SK-N-SH (cell line): Measurements from ENCODE around the gene THY1. TPM values are rescaled to one million over a fixed set of nuclear protein-coding genes. Genes with fewer than 3 reads are reported as not detected.

ENCODE experiments used
- CTCF ChIA-PET: fragments of 300-600, 350-600 bp; formaldehyde crosslinking; extraction: SDS; loops from one replicate; lab custom pipeline; 2021; lab: Yijun Ruan, JAX
- POLR2A ChIA-PET: fragments of 350-600 bp; sonication (Branson Sonifier 250); formaldehyde crosslinking; extraction: SDS; loops from one replicate; lab custom pipeline; 2020; ENCODE audit warnings: antibody characterized with exemption, inconsistent platforms; lab: Yijun Ruan, JAX
- DNase-seq: peaks from one replicate; pipeline ENCODE4 v3.0.0; 2012
- H2AFZ ChIP-seq: fragments of 200-600 bp; sonication (generic); 2 replicates; pipeline ENCODE4 v1.8.1; 2016; ENCODE audit warnings: antibody characterized with exemption, mild to moderate bottlenecking, low read depth
- H3F3A ChIP-seq: fragments of 200-600 bp; sonication (generic); replicated peaks from 2 replicates; pipeline ENCODE3; 2016; ENCODE audit warnings: antibody characterized with exemption, mild to moderate bottlenecking; ENCODE audit not compliant: insufficient read depth
- H3K27ac ChIP-seq, 2 experiments: fragments of 200-500 bp in 1 of 2; fragments of 200-600 bp in 1 of 2; sonication (Bioruptor generic) in 1 of 2; sonication (generic), shearing (Covaris generic) in 1 of 2; 2 replicates each; pipeline versions ENCODE4 v1.5.1 to v1.6.1; 2014 to 2016; ENCODE audit warnings: low read depth in 2 of 2, inconsistent platforms in 1 of 2, low read length in 1 of 2, mild to moderate bottlenecking in 1 of 2, mixed read lengths in 1 of 2
- H3K27me3 ChIP-seq: fragments of 200-600 bp; sonication (generic), shearing (Covaris generic); 2 replicates; pipeline ENCODE4 v1.6.1; 2016; ENCODE audit warnings: mixed run types; ENCODE audit not compliant: insufficient read depth
- H3K36me3 ChIP-seq, 2 experiments: fragments of 200-500 bp in 1 of 2; fragments of 200-600 bp in 1 of 2; sonication (Bioruptor generic) in 1 of 2; sonication (generic) in 1 of 2; replicated peaks in 1 of 2; 2 replicates each; pipeline versions ENCODE3 to v1.5.1; 2014 to 2016; ENCODE audit warnings: low read length in 1 of 2, mild to moderate bottlenecking in 1 of 2; ENCODE audit not compliant: insufficient read depth in 2 of 2, control insufficient read depth in 1 of 2
- H3K4me1 ChIP-seq, 2 experiments: fragments of 200-500 bp in 1 of 2; fragments of 200-600 bp in 1 of 2; sonication (Bioruptor generic) in 1 of 2; sonication (generic), shearing (Covaris generic) in 1 of 2; 2 replicates each; pipeline versions ENCODE4 v1.5.1 to v1.6.1; 2014 to 2016; ENCODE audit warnings: low read depth in 1 of 2, low read length in 1 of 2, mixed run types in 1 of 2; ENCODE audit not compliant: insufficient read depth in 2 of 2, control insufficient read depth in 1 of 2
- H3K4me2 ChIP-seq: fragments of 200-600 bp; sonication (generic), shearing (Covaris generic); 2 replicates; pipeline ENCODE4 v1.6.1; 2017; ENCODE audit warnings: mixed run types
- H3K4me3 ChIP-seq, 2 experiments: fragments of 200-500 bp in 1 of 2; fragments of 200-600 bp in 1 of 2; sonication (Bioruptor generic) in 1 of 2; sonication (generic), shearing (Covaris generic) in 1 of 2; 2 replicates each; pipeline versions ENCODE4 v1.5.1 to v1.8.1; 2014 to 2016; ENCODE audit warnings: low read depth in 2 of 2, inconsistent platforms in 1 of 2, low read length in 1 of 2, mild to moderate bottlenecking in 1 of 2, mixed read lengths in 1 of 2, moderate library complexity in 1 of 2
- H3K79me2 ChIP-seq: fragments of 200-600 bp; sonication (generic); 2 replicates; pipeline ENCODE4 v1.8.1; 2017; ENCODE audit warnings: mild to moderate bottlenecking; ENCODE audit not compliant: insufficient read depth
- H3K9ac ChIP-seq: fragments of 200-600 bp; sonication (generic); 2 replicates; pipeline ENCODE4 v1.6.1; 2017; ENCODE audit warnings: mixed run types
- H3K9me2 ChIP-seq: fragments of 200-600 bp; sonication (generic); 2 replicates; pipeline ENCODE4 v1.6.1; 2017; ENCODE audit warnings: mixed run types
- H3K9me3 ChIP-seq: fragments of 200-600 bp; sonication (generic); 2 replicates; pipeline ENCODE4 v1.6.1; 2017; ENCODE audit warnings: mixed run types, mild to moderate bottlenecking, moderate library complexity
- H4K20me1 ChIP-seq: fragments of 200-600 bp; sonication (generic); 2 replicates; pipeline ENCODE4 v1.6.1; 2017; ENCODE audit warnings: mild to moderate bottlenecking, mixed run types; ENCODE audit not compliant: insufficient read depth
- CHD2 ChIP-seq: fragments of 150-350 bp; IDR thresholded peaks from 2 replicates; pipeline ENCODE4 v1.6.1; 2018; ENCODE audit warnings: low read length; ENCODE audit not compliant: partially characterized antibody
- CTCF ChIP-seq: fragments of 200-600 bp; sonication (generic); IDR thresholded peaks from 2 replicates; pipeline ENCODE4 v1.6.1; 2017; ENCODE audit warnings: antibody characterized with exemption, mild to moderate bottlenecking, moderate library complexity
- ELF1 ChIP-seq: IDR thresholded peaks from 2 replicates; pipeline ENCODE4 v1.4.0; 2012
- EZH2phosphoT487 ChIP-seq: fragments of 200-600 bp; sonication (generic); IDR thresholded peaks from 2 replicates; pipeline ENCODE4 v1.6.1; 2017; ENCODE audit warnings: low read depth, mixed run types, mild to moderate bottlenecking, antibody characterized with exemption, moderate library complexity, borderline replicate concordance
- FOXJ3 ChIP-seq: sonication (generic); formaldehyde crosslinking; IDR thresholded peaks from 2 replicates; pipeline ENCODE4 v1.5.1; 2020; ENCODE audit warnings: mild to moderate bottlenecking, missing genetic modification reagents
- FOXM1 ChIP-seq: IDR thresholded peaks from 2 replicates; pipeline ENCODE4 v1.4.0; 2012; ENCODE audit warnings: low read depth, mild to moderate bottlenecking
- GABPA ChIP-seq: IDR thresholded peaks from 2 replicates; pipeline ENCODE4 v1.4.0; 2012; ENCODE audit warnings: low read depth, mild to moderate bottlenecking
- MAX ChIP-seq: IDR thresholded peaks from 2 replicates; pipeline ENCODE4 v1.4.0; 2012; ENCODE audit warnings: low read depth
- MXI1 ChIP-seq: IDR thresholded peaks from 2 replicates; pipeline ENCODE4 v1.6.1; 2012; ENCODE audit warnings: mild to moderate bottlenecking, low read depth, low read length, improper control_type of control experiment
- RAD21 ChIP-seq: IDR thresholded peaks from 2 replicates; pipeline ENCODE4 v1.6.1; 2012; ENCODE audit warnings: mild to moderate bottlenecking, low read length
- RCOR1 ChIP-seq: fragments of 150-350 bp; IDR thresholded peaks from 2 replicates; pipeline ENCODE4 v1.6.1; 2017; ENCODE audit warnings: antibody characterized with exemption, low read length
- REST ChIP-seq: IDR thresholded peaks from 2 replicates; pipeline ENCODE4 v1.6.1; 2012; ENCODE audit warnings: mild to moderate bottlenecking, low read depth, low read length, moderate library complexity
- RFX5 ChIP-seq: IDR thresholded peaks from 2 replicates; pipeline ENCODE4 v1.6.1; 2012; ENCODE audit warnings: mild to moderate bottlenecking, improper control_type of control experiment, low read length
- RXRA ChIP-seq: IDR thresholded peaks from 2 replicates; pipeline ENCODE4 v1.4.0; 2012; ENCODE audit warnings: low read depth, mild to moderate bottlenecking, borderline replicate concordance
- SMC3 ChIP-seq: IDR thresholded peaks from 2 replicates; pipeline ENCODE4 v1.6.1; 2012; ENCODE audit warnings: low read depth, low read length, improper control_type of control experiment
- TEAD4 ChIP-seq: IDR thresholded peaks from 2 replicates; pipeline ENCODE4 v1.4.0; 2012; ENCODE audit warnings: mild to moderate bottlenecking, borderline replicate concordance; ENCODE audit not compliant: insufficient read depth
- YY1 ChIP-seq: IDR thresholded peaks from 2 replicates; pipeline ENCODE4 v1.4.0; 2012; ENCODE audit warnings: low read depth, mild to moderate bottlenecking
- WGBS: methylation state at CpG from one replicate; pipeline ENCODE4 v1.1.6; 2017; ENCODE audit warnings: low lambda C conversion rate; 5-methylcytosine and 5-hydroxymethylcytosine counted together
- polyA plus RNA-seq, 3 experiments: library from polyadenylated mRNA; depleted of rRNA; stranded (reverse); fragments of >200 nt; gene quantifications; 2 replicates each; pipeline ENCODE4 v1.2.3, GENCODE V29; 2012
- TF ChIP-seq, protein P1 (sequence below): fragments of 150-350 bp; IDR thresholded peaks from 2 replicates; pipeline ENCODE4 v1.6.1; 2016; ENCODE audit warnings: mild to moderate bottlenecking, low read depth, low read length

The THY1 gene
- polyA plus RNA-seq, 1 of the 3 experiments (the other 2 are of a cell fraction): 1,091 TPM

DNA sequence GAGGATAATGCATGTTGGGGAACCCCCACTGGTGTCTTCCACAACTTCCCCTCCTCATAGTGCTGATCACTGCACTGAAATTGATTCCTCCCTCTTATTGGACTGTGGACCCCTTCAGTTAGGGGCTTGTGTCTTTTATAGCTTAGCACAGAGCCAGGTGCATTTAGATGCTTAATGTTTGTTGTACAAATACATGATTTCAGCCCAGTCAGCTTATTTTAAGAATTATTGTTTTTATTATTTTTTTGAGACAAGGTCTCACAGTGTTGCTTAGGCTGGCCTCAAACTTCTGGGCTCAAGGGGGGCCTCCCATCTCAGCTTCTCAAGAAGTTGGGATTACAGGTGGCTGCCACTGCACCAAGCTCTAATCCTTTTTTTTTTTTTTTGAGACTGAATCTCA is 8.2 kb downstream of the THY1 start:
- Histone ChIP-seq H3K4me1 (peaks cover 16 to 17% of the 10 kb centered on the region in 2 experiments; a peak in 3 of 4 replicates), H3K27me3 (no peaks in the 10 kb centered on the region), H3K9me3 (no peaks in the 10 kb centered on the region), H4K20me1 (peaks cover 12% of the 10 kb centered on the region; the same call in 1 of the 2 replicates), H3K9me2 (no peaks in the 10 kb centered on the region), H3K36me3 (peaks cover 11 to 19% of the 10 kb centered on the region in 2 experiments), H3K27ac (no peak overlapping the region), H3K9ac (no peak overlapping the region), H3K79me2 (peaks cover 7% of the 10 kb centered on the region; the same call in 1 of the 2 replicates), H3K4me2 (no peak overlapping the region), H3F3A (peaks cover 27% of the 10 kb centered on the region), H2AFZ (no peak overlapping the region), H3K4me3 (no peak overlapping the region)
- TF ChIP-seq RXRA: no peak
- no peak for TF ChIP-seq FOXM1
- TF ChIP-seq RFX5: no peak
- no peak for TF ChIP-seq RAD21
- no peak for TF ChIP-seq MAX
- TF ChIP-seq EZH2phosphoT487: no peak
- no peak for TF ChIP-seq GABPA
- no peak for TF ChIP-seq ELF1
- no peak for TF ChIP-seq MXI1
- no peak for TF ChIP-seq CTCF
- TF ChIP-seq REST: no peak
- TF ChIP-seq TEAD4: no peak
- CTCF ChIA-PET: interaction anchor here (0.9 to 1.6 kb wide), 4 partner anchors 8 to 60 kb away, joined by 3 to 4 read pairs (median 4); partner anchors contain the start of genes THY1 and USP2
- POLR2A ChIA-PET: no interaction called here
- DNase-seq: no peak

DNA sequence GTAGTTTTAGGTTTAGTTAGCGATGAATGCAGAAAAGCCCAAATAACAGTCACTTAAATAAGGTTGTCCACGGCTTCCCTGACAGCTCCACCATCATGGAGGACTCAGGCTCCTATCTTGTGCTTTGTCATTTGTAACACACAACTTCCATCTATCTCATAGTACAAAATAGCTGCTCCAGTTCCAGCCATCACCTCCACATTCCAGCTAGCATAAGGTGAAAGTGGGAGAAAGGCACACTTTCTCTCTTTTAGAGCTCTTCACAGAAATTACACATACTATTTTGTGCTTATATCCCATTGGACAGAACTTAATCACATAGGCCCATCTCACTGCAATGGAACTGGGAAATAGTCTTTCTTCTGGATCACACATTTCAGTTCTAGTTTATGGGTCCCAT is 8.7 kb downstream of the THY1 start:
- Histone ChIP-seq H3K4me1 (peaks cover 14 to 17% of the 10 kb centered on the region in 2 experiments; a peak in 3 of 4 replicates), H3K27me3 (no peaks in the 10 kb centered on the region), H3K9ac (no peak overlapping the region), H3K79me2 (peaks cover 3% of the 10 kb centered on the region; the same call in 1 of the 2 replicates), H3K27ac (no peak overlapping the region), H3K36me3 (peaks cover 7 to 15% of the 10 kb centered on the region in 2 experiments), H3K4me2 (no peak overlapping the region), H2AFZ (no peak overlapping the region), H4K20me1 (peaks cover 8% of the 10 kb centered on the region; the same call in 1 of the 2 replicates), H3K9me3 (no peaks in the 10 kb centered on the region), H3K9me2 (no peaks in the 10 kb centered on the region), H3F3A (peaks cover 23% of the 10 kb centered on the region), H3K4me3 (no peak overlapping the region)
- TF ChIP-seq FOXJ3 (CRISPR knock-in tag) (no peak), CHD2 (no peak), RCOR1 (no peak), MAX (no peak), SMC3 (no peak), YY1 (no peak)
- TF ChIP-seq, protein P1, sequence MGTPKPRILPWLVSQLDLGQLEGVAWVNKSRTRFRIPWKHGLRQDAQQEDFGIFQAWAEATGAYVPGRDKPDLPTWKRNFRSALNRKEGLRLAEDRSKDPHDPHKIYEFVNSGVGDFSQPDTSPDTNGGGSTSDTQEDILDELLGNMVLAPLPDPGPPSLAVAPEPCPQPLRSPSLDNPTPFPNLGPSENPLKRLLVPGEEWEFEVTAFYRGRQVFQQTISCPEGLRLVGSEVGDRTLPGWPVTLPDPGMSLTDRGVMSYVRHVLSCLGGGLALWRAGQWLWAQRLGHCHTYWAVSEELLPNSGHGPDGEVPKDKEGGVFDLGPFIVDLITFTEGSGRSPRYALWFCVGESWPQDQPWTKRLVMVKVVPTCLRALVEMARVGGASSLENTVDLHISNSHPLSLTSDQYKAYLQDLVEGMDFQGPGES: no peak
- WGBS: 92% methylated on average over 2 of the region's 2 CpGs
- ChIA-PET POLR2A (no interaction called here), CTCF (interaction anchor here (0.7 to 1.6 kb wide), 5 partner anchors 8 to 60 kb away, joined by 3 to 4 read pairs (median 4); partner anchors contain the start of genes THY1 and USP2)
- DNase-seq: no peak
